ENCODE measurements around the gene CATSPERZ. TPM values are rescaled to one million over a fixed set of nuclear protein-coding genes. Genes with fewer than 3 reads are reported as not detected.

CATSPERZ gene, protein sequence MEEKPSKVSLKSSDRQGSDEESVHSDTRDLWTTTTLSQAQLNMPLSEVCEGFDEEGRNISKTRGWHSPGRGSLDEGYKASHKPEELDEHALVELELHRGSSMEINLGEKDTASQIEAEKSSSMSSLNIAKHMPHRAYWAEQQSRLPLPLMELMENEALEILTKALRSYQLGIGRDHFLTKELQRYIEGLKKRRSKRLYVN
- total RNA-seq: not detected in 2 replicates

DNA sequence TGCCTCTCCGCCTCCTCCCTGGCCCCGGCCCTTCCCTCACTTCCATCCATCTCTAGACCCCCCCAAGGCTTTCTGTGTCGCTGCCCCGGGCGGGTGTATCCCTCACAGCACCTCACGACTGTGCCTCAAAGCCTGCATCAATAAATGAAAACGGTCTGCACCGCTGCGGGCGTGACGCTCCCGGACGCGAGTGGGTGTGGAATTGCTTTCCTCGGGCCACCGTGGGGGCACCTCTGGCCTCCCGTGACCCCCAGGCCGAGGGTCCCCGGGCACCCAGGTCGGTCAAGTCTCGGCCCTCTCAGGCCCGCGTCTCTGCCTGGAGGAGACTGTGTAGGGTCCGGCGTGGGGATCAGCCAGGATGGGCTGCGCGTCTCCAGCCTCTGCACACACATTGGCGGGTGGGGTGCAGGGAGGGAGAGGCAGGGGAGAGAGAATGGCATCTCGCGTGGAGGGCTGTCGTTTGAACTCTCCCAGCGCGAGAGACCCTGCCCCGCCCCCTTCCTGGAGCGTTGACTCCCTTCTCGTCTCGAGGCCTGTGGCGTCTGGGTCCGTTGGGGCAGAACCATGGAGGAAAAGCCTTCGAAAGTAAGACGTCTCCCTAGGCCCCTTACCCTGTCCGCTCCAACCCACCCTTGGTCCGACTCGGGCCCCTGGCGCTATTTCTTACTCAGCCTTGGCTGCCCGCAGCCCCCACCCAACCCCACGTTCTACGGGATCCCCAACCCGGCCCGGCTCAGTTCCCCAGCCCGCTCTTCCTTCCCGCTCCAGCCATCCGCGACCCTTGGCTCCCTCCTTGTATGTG is at the start of gene CATSPERZ:
CATSPERZ (plus strand) TSS at position 512 of the 802 bp plus-strand sequence; CDS start at position 565, 53 bp downstream.
- Mint-ChIP-seq H3K9me3 (no peaks in the 10 kb centered on the region), H3K27me3 (peaks cover 41% of the 10 kb centered on the region), H3K36me3 (ENCODE audit: low read depth) (no peaks in the 10 kb centered on the region), H3K27ac (peak within 1 kb of the TSS; percentile 66), H3K4me3 (peak within 1 kb of the TSS; percentile 76), H3K4me1 (peaks cover 28% of the 10 kb centered on the region)
- intact Hi-C loops (cut with micrococcal nuclease): loop anchor here (5.0 kb wide), 1 partner anchor 533 kb away; the partner anchor contains the start of gene ZFTA
- ChIA-PET CTCF (interaction anchor here (0.7 to 5.7 kb wide), 12 partner anchors 8 to 149 kb away, joined by 3 to 147 read pairs (median 5); partner anchors contain the start of genes BAD, FERMT3, FKBP2 and GPR137), POLR2A (interaction anchor here (0.6 to 2.1 kb wide), 8 partner anchors 16 to 1662 kb away, joined by 3 to 12 read pairs (median 6); partner anchors contain the start of genes FERMT3 and STIP1)
- no peak for DNase-seq
- no peak for ATAC-seq (ENCODE audit: low read depth)
- TF ChIP-seq, protein P1, sequence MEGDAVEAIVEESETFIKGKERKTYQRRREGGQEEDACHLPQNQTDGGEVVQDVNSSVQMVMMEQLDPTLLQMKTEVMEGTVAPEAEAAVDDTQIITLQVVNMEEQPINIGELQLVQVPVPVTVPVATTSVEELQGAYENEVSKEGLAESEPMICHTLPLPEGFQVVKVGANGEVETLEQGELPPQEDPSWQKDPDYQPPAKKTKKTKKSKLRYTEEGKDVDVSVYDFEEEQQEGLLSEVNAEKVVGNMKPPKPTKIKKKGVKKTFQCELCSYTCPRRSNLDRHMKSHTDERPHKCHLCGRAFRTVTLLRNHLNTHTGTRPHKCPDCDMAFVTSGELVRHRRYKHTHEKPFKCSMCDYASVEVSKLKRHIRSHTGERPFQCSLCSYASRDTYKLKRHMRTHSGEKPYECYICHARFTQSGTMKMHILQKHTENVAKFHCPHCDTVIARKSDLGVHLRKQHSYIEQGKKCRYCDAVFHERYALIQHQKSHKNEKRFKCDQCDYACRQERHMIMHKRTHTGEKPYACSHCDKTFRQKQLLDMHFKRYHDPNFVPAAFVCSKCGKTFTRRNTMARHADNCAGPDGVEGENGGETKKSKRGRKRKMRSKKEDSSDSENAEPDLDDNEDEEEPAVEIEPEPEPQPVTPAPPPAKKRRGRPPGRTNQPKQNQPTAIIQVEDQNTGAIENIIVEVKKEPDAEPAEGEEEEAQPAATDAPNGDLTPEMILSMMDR (IDR thresholded peaks at IDR 0.05): no peak

DNA sequence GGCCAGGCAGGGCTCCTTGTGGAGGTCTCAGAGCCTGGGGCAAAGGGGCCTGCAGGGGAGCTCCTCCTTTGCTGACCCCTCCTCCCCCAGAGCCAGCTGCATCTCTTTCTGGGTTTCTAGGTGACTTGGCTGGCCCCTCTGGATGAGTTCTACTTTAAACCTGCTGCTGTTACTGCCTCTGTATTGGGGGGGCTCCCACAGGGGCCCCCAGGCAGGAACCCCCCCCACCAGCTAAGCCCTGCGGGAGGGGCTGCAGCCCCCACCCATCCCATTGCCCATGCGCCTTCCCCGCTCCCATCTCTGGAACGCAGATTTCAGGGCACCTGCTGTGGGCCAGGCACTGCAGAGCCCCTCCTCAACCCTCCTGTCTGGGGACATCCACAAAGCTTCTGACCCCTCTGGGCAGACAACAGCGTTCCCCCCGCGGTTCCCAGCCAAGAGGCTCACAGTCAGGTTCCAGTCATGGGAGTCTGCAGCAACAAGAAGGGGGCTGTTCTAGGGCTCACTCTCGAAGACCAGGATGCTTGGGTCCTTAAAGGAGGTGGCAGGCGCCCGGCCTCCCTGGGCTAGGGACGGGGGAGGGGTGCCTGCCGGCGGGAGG is 49.6 kb upstream of the CATSPERZ start:
- ChIA-PET CTCF (interaction anchor here (1.2 to 2.9 kb wide), 11 partner anchors 8 to 105 kb away, joined by 3 to 14 read pairs (median 7); partner anchors contain the start of genes ESRRA, FERMT3 and FKBP2), POLR2A (interaction anchor here (1.0 to 2.8 kb wide), 10 partner anchors 9 to 64 kb away, joined by 3 to 15 read pairs (median 6); partner anchors contain the start of genes DNAJC4, ESRRA, FKBP2 and STIP1)
- DNase-seq (no peak), ATAC-seq (ENCODE audit: low read depth) (no peak)
- H3K9me3 Mint-ChIP-seq: no peaks in the 10 kb centered on the region
- peak overlapping the region; percentile 81 for H3K4me3 Mint-ChIP-seq
- no peaks in the 10 kb centered on the region for H3K27me3 Mint-ChIP-seq
- H3K27ac Mint-ChIP-seq: peak overlapping the region; percentile 24
- peaks cover 6% of the 10 kb centered on the region for H3K36me3 Mint-ChIP-seq (ENCODE audit: low read depth)
- peaks cover 22% of the 10 kb centered on the region for H3K4me1 Mint-ChIP-seq
- TF ChIP-seq, protein P1 (IDR thresholded peaks at IDR 0.05): no peak
- intact Hi-C loops (cut with micrococcal nuclease): loop anchor here (1.0 kb wide), 6 partner anchors 9 to 105 kb away; partner anchors contain the start of genes BAD, FKBP2 and VEGFB

DNA sequence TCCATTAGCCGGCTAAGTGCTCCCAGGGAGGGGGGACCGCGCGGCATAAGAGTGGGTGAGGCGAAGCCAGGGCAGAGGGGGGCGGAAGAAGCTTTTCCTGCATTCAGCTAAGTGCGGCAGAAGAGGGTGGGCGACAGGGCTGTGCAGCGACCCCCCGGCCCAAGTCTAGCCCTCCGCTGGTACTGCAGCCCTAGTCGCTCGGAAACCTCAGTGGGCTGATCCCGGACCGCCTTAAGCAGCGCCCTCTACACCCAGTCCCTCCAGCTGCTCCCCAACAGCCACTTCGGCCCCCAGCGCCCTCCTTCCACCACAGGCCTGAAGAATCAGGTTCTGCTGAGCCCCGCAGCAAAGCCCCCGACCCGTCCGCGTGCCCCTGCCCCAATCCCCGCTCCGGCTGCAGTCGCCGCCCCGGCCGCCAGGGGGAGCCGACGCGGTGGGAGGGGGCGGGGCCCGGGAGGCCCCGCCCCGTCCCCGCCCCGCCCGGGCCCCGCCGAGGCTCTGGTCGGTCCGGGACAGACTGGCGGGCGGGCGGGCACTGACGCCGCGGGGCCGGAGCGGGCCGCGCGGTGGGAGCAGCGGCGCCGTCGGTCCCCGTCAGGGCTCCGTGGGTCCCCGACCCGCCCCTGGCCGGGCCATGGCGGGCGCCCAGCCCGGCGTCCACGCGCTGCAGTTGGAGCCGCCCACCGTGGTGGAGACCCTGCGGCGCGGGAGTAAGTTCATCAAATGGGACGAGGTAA is 49.0 kb upstream of the CATSPERZ start, which contains the start of gene PLCB3:
PLCB3 (plus strand) TSS at position 515 of the 737 bp plus-strand sequence; CDS start at position 635, 120 bp downstream.
- ChIA-PET CTCF (interaction anchor here (0.8 to 2.9 kb wide), 8 partner anchors 10 to 104 kb away, joined by 3 to 13 read pairs (median 6); partner anchors contain the start of genes ESRRA and FKBP2), POLR2A (interaction anchor here (1.1 to 2.8 kb wide), 11 partner anchors 9 to 64 kb away, joined by 3 to 15 read pairs (median 8); partner anchors contain the start of genes ESRRA, FKBP2 and STIP1)
- Mint-ChIP-seq H3K9me3 (no peaks in the 10 kb centered on the region), H3K4me1 (peaks cover 17% of the 10 kb centered on the region), H3K36me3 (ENCODE audit: low read depth) (peaks cover 2% of the 10 kb centered on the region), H3K4me3 (peak within 1 kb of the TSS; percentile 85), H3K27me3 (no peaks in the 10 kb centered on the region), H3K27ac (peak within 1 kb of the TSS; percentile 25)
- ATAC-seq (ENCODE audit: low read depth) (peak; percentile 65), DNase-seq (peak; percentile 72)
- TF ChIP-seq, protein P1 (IDR thresholded peaks at IDR 0.05): no peak
- intact Hi-C loops (cut with micrococcal nuclease): loop anchor here (1.0 kb wide), 6 partner anchors 10 to 104 kb away; partner anchors contain the start of genes BAD, FKBP2 and VEGFB

DNA sequence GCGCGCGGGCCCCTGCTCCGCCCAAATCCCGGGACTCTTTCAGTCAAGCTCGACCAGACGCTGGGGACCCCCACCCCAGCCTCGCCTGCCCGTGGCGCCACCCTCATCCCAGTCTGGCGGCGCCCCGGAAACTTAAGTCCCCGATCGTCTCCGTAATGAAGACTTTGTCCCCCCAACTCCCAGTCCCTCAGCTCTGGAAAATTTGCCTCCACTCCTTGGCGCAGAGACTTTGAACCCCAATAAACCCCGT is 48.5 kb upstream of the CATSPERZ start:
- Mint-ChIP-seq H3K27me3 (no peaks in the 10 kb centered on the region), H3K27ac (peak overlapping the region; percentile 25), H3K4me1 (peaks cover 17% of the 10 kb centered on the region), H3K36me3 (ENCODE audit: low read depth) (peaks cover 4% of the 10 kb centered on the region), H3K9me3 (no peaks in the 10 kb centered on the region), H3K4me3 (peak overlapping the region; percentile 85)
- CTCF ChIA-PET: interaction anchor here (0.7 to 2.9 kb wide), 9 partner anchors 16 to 103 kb away, joined by 3 to 13 read pairs (median 3); partner anchors contain the start of gene ESRRA
- TF ChIP-seq, protein P1 (IDR thresholded peaks at IDR 0.05): no peak
- ATAC-seq (ENCODE audit: low read depth) (no peak), DNase-seq (no peak)
- POLR2A ChIA-PET: interaction anchor here (1.1 to 2.8 kb wide), 8 partner anchors 9 to 65 kb away, joined by 3 to 15 read pairs (median 8); partner anchors contain the start of genes FKBP2 and STIP1
- intact Hi-C loops (cut with micrococcal nuclease): loop anchor here (1.0 kb wide), 6 partner anchors 10 to 104 kb away; partner anchors contain the start of genes BAD, FKBP2 and VEGFB

Measured in activated B cell treated with CpG ODN at 0.5 μM for 24 hours (primary cell).